ENCODE data around the gene LRRC2.
"Not testable (repeated sequence)": the region's sequence is repeated elsewhere in the genome, so short reads cannot be mapped to it uniquely, and the experiment has no call there.

The LRRC2 gene

GRCh38 chr3:46552538-46552937 lies 13.6 kb downstream of the LRRC2 start:
- no peak for DNase-seq (ENCODE audit: low read depth)

GRCh38 chr3:46551615-46552014 lies 14.5 kb downstream of the LRRC2 start:
- DNase-seq (ENCODE audit: low read depth), result no peak

- DNase-seq (ENCODE audit: low read depth), result no peak
Observed at GRCh38 chr3:46549989-46550388, 16.1 kb downstream of the LRRC2 start.

GRCh38 chr3:46549408-46549904 lies 16.6 kb downstream of the LRRC2 start:
- DNase-seq (ENCODE audit: low read depth), result no peak

GRCh38 chr3:46548611-46549010 lies 17.5 kb downstream of the LRRC2 start:
- DNase-seq (ENCODE audit: low read depth), result not testable (repeated sequence)

GRCh38 chr3:46546896-46547440 lies 19.1 kb downstream of the LRRC2 start:
- DNase-seq (ENCODE audit: low read depth), result no peak

- DNase-seq (ENCODE audit: low read depth), result no peak
Observed at GRCh38 chr3:46545818-46546630, 20.1 kb downstream of the LRRC2 start.

GRCh38 chr3:46544771-46545503 lies 21.2 kb downstream of the LRRC2 start:
- DNase-seq (ENCODE audit: low read depth), result no peak

GRCh38 chr3:46542801-46543201 lies 23.3 kb downstream of the LRRC2 start:
- no peak for DNase-seq (ENCODE audit: low read depth)

GRCh38 chr3:46542344-46542743 lies 23.8 kb downstream of the LRRC2 start:
- peak; percentile 37 for DNase-seq (ENCODE audit: low read depth)

GRCh38 chr3:46541835-46542234 lies 24.3 kb downstream of the LRRC2 start:
- DNase-seq (ENCODE audit: low read depth), result no peak

- DNase-seq (ENCODE audit: low read depth), result no peak
Observed at GRCh38 chr3:46540550-46540949, 25.6 kb downstream of the LRRC2 start.

- DNase-seq (ENCODE audit: low read depth), result no peak
Observed at GRCh38 chr3:46539443-46540005, 26.6 kb downstream of the LRRC2 start.

GRCh38 chr3:46538803-46539442 lies 27.2 kb downstream of the LRRC2 start:
- DNase-seq (ENCODE audit: low read depth), result peak; percentile 81

GRCh38 chr3:46538425-46538802 lies 27.7 kb downstream of the LRRC2 start:
- DNase-seq (ENCODE audit: low read depth), result not testable (repeated sequence)

GRCh38 chr3:46537779-46538178 lies 28.3 kb downstream of the LRRC2 start:
- DNase-seq (ENCODE audit: low read depth), result no peak

GRCh38 chr3:46537316-46537715 lies 28.8 kb downstream of the LRRC2 start:
- no peak for DNase-seq (ENCODE audit: low read depth)

GRCh38 chr3:46536758-46537157 lies 29.3 kb downstream of the LRRC2 start:
- DNase-seq (ENCODE audit: low read depth), result no peak

GRCh38 chr3:46535746-46536145 lies 30.4 kb downstream of the LRRC2 start:
- DNase-seq (ENCODE audit: low read depth), result no peak

GRCh38 chr3:46533091-46533490 lies 33.0 kb downstream of the LRRC2 start:
- DNase-seq (ENCODE audit: low read depth), result no peak

- no peak for DNase-seq (ENCODE audit: low read depth)
Observed at GRCh38 chr3:46527239-46527638, 38.9 kb downstream of the LRRC2 start.

GRCh38 chr3:46524832-46525231 lies 41.3 kb downstream of the LRRC2 start:
- no peak for DNase-seq (ENCODE audit: low read depth)

All from ELR (cell line).